Left lobe of liver (tissue), 2 donors: Measurements from ENCODE around the gene PPCDC. TPM values are rescaled to one million over a fixed set of nuclear protein-coding genes. Genes with fewer than 3 reads are reported as not detected.
A peak's percentile ranks its signal among the peaks of the same experiment; 100 is the strongest.

Experiments
- ATAC-seq: fragments of 200-7000 bp; cut with Tn5 transposase; one replicate; pipeline ENCODE4 v1.9.1; 2020; ENCODE audit warnings: mild to moderate bottlenecking, moderate library complexity
- DNase-seq: peaks from one replicate; pipeline ENCODE4 v3.0.0-alpha.2; 2020; ENCODE audit warnings: low spot score
- total RNA-seq: library from RNA; stranded (reverse); gene quantifications from one replicate; pipeline ENCODE4 v1.2.1, GENCODE V29; 2021
- donor health status: DM: no; HTN: no; CAD: no; lungs with moderate emphysema.
- donor health status: DM: no; HTN: yes; CAD: no.

The PPCDC gene
- total RNA-seq, 1 donor from 2014 or later = 5.4 TPM

GRCh38 chr15:75008629-75009326 lies 14.6 kb upstream of the PPCDC start:
- no peak for ATAC-seq
- DNase-seq = no peak

- no peak for DNase-seq
- no peak for ATAC-seq
Observed at GRCh38 chr15:75016431-75016830, 7.0 kb upstream of the PPCDC start.

- ATAC-seq (no peak), DNase-seq (no peak)
Observed at GRCh38 chr15:75019916-75020315, 3.5 kb upstream of the PPCDC start.

DNA sequence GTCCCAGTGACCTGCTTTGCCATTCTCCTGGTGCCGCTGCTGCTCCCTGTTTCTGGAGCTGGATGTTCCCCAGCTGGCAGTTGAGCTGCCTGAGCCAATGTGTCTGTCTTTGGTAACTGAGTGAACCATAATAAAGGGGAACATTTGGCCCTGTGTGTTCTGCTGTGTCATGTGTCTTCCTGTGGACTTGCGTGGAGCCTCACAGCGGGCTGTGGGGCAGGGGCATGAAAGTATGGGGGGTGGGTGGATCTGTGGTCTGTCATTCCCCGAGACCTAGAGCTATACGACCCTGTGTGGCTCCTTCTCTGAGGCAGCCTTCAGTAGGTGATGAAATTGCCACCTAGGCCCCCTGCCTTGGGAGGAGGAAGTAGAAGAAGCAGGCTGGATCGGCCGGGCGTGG lies 2.0 kb upstream of the PPCDC start:
- DNase-seq (no peak), ATAC-seq (no peak)

DNA sequence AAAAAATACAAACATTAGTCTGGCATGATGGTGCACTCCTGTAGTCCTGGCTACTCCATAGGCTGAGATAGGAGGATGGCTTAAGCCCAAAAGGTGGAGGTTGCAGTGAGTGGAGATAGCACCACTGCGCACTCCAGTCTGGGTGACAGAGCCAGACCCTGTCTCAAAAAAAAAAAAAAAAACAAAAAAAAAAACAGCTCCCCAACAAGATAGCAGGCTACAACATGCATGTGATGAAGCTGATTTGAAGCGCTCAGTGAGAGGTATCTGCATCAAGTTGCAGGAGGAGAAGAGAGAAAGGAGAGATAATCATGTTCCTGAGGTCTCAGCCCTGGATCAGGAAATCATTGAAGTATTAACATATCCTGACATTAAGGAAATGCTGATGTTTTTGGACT lies 608 bp upstream of the PPCDC start:
- ATAC-seq = no peak
- DNase-seq = no peak

- ATAC-seq (peak; percentile 36), DNase-seq (no peak)
Observed at GRCh38 chr15:75023872-75024636, 664 bp downstream of the PPCDC start.

DNA sequence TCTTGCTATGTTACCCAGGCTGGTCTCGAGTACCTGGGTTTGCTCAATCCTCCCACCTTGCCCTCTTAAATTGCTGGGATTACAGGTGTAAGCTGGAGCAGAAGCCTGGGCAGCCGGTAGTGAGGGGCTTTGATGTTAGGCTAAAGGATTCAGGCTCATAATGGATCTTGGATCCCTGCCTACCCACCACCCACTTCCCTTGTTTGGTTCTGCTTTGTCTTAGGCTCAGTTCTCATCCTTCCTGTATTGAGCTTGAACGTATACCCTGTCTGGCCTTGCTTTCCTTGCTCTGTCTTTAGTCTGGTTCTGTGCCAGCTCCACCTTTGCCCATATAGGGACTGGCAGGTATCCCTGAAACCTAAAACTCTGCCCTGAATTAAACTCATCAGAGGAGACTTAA lies 1.7 kb downstream of the PPCDC start:
- DNase-seq (no peak), ATAC-seq (no peak)

- ATAC-seq (no peak), DNase-seq (no peak)
Observed at GRCh38 chr15:75025548-75026260, 2.3 kb downstream of the PPCDC start.

DNA sequence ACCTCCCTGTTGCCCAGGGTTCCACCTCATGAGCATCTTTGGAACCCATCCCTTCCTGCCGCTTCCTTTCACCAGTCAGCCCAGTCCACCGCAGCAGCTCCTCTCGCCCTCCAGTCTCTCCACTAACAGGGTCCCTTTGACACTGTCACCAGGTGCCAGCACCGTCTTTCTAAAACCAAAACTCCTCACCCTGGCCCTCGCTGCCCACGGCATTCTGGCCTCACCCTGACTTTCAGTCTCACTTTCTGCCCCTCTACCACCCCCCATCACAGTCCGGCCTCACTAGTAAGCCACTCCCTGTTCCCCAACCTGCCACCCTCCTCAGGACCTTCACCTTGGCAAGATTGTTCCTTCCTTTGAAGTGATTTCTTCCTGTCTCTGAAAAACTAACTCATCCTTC lies 4.2 kb downstream of the PPCDC start:
- no peak for ATAC-seq
- no peak for DNase-seq

GRCh38 chr15:75028991-75029377 lies 5.6 kb downstream of the PPCDC start:
- ATAC-seq = peak; percentile 17
- DNase-seq = no peak

GRCh38 chr15:75029378-75030022 lies 6.1 kb downstream of the PPCDC start:
- peak; percentile 91 for DNase-seq
- ATAC-seq = peak; percentile 94

GRCh38 chr15:75030023-75030413 lies 6.6 kb downstream of the PPCDC start:
- DNase-seq = no peak
- peak; percentile 18 for ATAC-seq

DNA sequence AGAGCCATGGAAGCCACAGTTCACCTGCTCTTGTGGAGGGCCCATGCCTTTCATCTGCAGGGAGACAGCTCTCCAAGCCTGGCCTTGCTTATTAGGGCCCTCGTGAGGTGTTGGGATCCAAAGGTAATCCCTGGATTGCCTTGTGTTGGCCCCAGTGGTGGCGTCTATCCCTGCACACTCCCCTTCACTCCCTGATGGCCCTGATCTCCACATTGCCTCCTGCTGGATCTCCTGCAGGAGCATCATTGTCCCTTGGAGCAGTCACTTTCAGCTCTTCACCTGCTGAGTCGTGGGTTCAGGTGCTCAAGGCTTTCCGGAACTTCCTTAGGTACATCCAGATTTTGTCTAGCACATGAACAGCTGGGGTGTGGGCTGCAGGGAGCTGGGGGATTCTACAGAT lies 7.0 kb downstream of the PPCDC start:
- no peak for ATAC-seq
- DNase-seq = no peak

DNA sequence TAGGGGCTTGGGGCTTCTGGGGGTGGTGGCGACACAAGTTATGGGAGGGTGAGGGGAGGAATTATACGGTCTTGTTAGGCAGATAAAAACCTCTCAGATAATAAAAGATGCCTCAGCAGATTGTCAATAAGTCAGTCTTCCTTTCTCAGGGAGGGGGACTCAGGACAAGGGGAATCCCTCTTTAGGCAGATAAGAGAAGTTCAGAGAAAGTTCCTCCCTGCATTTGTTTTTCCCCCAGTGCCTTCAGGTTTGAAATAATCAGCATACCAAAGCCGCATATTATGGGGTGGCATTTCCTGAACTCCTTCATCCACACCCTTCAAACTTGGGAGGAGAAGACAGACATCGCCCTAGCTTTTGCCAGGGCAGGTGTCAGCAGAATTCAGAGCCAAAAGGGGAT lies 8.5 kb downstream of the PPCDC start:
- no peak for DNase-seq
- ATAC-seq = no peak

DNA sequence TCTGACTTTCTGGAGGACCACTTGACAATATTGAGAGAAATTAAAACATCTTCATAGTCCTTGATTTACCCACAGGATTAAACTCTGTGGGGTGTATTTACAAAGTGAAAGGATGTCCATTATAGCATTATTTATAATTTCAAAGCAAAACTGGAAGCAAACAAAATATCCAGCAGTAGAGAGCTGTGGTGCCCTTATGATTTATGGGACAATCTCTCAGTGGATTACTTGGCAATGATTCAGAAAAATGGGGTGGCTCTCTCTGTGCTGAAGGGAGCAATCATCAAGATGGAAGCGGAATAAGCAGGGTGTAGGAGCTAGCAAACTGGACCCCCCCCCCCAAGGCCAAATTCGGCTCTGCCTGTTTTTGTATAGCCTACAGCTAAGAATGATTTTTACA lies 9.0 kb downstream of the PPCDC start:
- DNase-seq = no peak
- no peak for ATAC-seq

DNA sequence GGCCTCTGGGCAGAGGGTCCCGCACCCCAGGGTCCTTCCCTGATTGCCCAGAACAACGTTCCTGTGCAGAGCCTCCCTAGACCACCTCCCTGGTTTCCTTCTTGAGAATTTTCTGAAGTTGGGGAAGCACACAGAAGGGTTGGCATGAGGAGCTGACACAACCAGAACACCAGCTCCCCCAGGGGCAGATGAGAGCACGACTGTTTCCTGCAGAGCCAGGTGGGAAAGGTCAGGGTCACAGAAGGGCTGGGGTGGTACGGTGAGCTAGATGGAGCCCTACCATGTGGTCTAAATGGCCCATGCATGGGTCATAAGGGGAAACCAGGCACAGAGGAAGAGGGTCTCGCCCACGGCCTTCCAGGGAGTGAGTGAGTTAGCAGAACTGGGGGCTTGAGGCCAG lies 10.4 kb downstream of the PPCDC start:
- no peak for ATAC-seq
- DNase-seq = no peak

DNA sequence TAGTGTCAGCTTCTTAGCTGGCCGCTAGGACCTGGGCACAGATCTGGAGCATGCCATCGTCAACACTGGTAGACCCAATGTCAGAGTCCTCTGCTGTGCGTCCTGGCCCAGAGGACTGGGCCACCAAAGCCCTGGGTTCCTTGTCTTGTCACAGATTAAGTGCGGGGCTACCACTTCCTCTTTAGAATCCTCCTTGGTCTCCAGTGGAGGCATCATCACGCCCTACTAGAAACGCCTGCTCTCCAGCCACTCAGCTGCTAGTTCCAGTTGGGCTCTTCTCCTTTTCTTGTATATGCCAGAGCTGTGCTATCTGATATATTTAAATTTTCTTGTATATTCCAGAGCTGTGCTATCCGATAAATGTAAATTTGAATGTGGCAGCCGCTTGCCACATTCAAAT lies 11.2 kb downstream of the PPCDC start:
- ATAC-seq = no peak
- DNase-seq = no peak

DNA sequence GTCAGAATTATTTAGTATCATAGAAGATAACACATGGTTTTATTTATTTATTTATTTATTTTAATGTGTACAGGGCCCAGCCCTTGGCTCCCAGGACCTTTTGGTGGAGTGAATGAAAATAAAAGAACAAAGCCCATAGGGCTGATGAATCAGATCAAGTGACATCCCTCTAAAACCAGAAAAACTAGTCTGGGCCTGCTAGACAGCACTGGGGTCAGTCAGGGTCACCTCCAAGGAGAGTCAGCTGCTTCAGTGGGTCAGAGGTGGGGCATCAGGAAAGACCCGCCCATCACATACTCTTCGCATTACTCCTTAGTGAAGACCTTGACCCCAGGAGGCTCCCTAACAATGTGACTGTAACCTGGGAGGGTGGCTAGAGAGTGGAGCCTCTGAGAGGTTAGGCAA lies 12.8 kb downstream of the PPCDC start:
- ATAC-seq = no peak
- no peak for DNase-seq

- no peak for ATAC-seq
Observed at GRCh38 chr15:75037685-75038084, 14.3 kb downstream of the PPCDC start.

GRCh38 chr15:75038231-75038630 lies 14.8 kb downstream of the PPCDC start:
- ATAC-seq = no peak
- DNase-seq = no peak

More at GRCh38 chr15:75037685-75038084, 14.3 kb downstream of the PPCDC start:
- DNase-seq = no peak

DNA sequence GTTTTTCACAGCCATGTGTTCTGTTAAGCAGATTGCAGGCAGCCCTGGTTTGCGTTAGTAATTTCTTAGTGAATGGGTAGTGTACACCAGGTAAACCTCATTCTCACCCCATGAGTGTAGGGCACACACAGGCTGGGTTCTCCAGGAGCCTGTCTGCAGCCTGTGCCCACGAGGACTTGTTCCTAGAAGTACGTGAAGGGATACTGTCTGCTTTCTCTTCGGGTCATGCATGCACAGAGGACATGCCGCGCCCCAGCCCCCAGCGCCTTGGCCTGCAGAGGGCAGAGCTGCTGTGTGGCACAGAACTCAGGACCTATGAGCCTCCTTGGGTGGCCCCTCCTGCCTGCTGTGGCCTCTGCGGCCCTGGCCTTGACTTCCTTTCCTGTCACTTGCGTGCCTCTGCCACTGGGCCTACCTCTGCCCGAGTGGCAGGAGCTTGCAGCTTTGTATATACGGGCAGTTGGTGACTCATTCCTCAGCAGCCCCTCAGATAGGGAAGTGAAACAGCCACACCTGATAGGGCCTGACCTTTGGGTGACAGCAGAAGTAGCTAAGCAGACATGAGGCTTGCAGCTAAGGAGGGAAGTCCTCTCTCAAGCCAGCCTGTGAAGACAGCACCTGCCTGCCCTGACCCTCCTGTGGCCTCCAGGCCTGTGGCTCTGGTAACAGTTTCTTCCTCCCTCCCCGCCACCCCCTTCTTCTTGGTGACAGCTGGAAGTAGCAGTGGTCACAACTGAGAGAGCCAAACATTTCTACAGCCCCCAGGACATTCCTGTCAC lies 19.5 kb downstream of the PPCDC start:
- ATAC-seq (peak; percentile 66), DNase-seq (peak; percentile 75)
